Measurements from ENCODE around the gene GCC1. TPM values are rescaled to one million over a fixed set of nuclear protein-coding genes. Genes with fewer than 3 reads are reported as not detected.
"Not testable (repeated sequence)": the region's sequence is repeated elsewhere in the genome, so short reads cannot be mapped to it uniquely, and the experiment has no call there.

The GCC1 gene
- total RNA-seq, 1 donor from 2014 or later: 19.9 TPM

DNA sequence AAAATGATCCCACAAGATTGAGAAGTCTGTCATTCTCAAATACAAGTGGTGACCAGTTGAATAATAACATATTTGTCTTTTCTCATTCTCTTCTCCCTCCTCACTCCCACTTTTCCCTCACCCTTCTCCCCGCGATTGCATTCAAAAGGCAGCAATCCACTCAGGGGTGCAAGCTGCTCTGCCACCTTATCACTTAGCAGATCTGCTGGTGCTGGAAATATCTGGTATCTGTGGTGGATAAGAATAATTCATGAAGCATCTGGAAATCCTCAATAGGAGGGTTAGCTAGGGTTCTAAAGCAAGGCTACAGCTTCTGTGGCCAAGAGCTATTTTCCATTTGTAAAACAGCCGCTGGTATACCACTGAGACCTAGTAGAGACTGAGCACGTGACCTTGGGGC is 43.8 kb downstream of the GCC1 start:
- Mint-ChIP-seq H3K27ac (ENCODE audit: unreplicated experiment) (no peak overlapping the region), H3K4me1 (ENCODE audit: low read depth) (no peaks in the 10 kb centered on the region), H3K9me3 (ENCODE audit: low read depth) (peaks cover 1% of the 10 kb centered on the region), H3K36me3 (ENCODE audit: low read depth) (peaks cover under 1% of the 10 kb centered on the region), H3K4me3 (ENCODE audit: unreplicated experiment) (no peak overlapping the region), H3K27me3 (ENCODE audit: low read depth) (peaks cover 23% of the 10 kb centered on the region)
- DNase-seq (ENCODE audit: low spot score): no peak
- TF ChIP-seq, protein P1, sequence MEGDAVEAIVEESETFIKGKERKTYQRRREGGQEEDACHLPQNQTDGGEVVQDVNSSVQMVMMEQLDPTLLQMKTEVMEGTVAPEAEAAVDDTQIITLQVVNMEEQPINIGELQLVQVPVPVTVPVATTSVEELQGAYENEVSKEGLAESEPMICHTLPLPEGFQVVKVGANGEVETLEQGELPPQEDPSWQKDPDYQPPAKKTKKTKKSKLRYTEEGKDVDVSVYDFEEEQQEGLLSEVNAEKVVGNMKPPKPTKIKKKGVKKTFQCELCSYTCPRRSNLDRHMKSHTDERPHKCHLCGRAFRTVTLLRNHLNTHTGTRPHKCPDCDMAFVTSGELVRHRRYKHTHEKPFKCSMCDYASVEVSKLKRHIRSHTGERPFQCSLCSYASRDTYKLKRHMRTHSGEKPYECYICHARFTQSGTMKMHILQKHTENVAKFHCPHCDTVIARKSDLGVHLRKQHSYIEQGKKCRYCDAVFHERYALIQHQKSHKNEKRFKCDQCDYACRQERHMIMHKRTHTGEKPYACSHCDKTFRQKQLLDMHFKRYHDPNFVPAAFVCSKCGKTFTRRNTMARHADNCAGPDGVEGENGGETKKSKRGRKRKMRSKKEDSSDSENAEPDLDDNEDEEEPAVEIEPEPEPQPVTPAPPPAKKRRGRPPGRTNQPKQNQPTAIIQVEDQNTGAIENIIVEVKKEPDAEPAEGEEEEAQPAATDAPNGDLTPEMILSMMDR (IDR thresholded peaks at IDR 0.05): no peak

DNA sequence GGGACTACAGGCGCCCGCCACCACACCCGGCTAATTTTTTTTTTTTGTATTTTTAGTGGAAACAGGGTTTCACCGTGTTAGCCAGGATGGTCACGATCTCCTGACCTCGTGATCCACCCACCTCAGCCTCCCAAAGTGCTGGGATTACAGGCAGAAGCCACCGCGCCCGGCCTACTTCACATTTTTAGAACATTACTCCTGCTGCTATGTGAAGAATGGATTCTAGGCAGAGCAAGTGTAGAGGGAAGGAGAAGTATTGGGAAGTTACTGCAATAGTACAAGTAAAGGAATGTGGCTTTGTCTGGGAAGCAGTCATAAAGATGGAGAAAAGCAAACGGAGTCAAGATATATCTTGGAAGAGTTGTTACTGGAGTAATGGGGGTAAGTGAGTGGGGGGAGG is 44.9 kb downstream of the GCC1 start:
- not testable (repeated sequence) for H3K36me3 Mint-ChIP-seq (ENCODE audit: low read depth); H3K9me3 Mint-ChIP-seq (ENCODE audit: low read depth); DNase-seq (ENCODE audit: low spot score); H3K4me3 Mint-ChIP-seq (ENCODE audit: unreplicated experiment); H3K27ac Mint-ChIP-seq (ENCODE audit: unreplicated experiment); H3K4me1 Mint-ChIP-seq (ENCODE audit: low read depth)
- peaks cover 30% of the 10 kb centered on the region for H3K27me3 Mint-ChIP-seq (ENCODE audit: low read depth)

DNA sequence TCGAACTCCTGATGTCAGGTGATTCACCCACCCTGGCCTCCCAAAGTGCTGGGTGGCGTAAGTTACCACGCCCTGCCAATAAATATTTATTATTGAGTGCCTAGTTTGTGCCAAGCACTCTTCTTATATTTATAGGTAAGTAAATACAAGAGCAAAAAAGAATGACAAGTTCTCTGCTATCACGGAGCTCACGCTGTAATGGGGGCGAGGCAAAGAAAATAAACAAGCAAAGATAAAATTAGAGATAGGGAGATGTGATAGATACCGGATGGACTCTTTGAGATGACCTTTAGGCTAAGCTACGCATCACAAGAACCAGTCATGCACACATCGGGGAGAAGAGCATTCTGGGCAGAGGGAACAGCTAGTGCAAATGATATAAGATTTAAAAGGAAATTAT is 46.3 kb downstream of the GCC1 start:
- TF ChIP-seq, protein P1 (IDR thresholded peaks at IDR 0.05): no peak
- H3K9me3 Mint-ChIP-seq (ENCODE audit: low read depth): no peaks in the 10 kb centered on the region
- H3K36me3 Mint-ChIP-seq (ENCODE audit: low read depth): no peaks in the 10 kb centered on the region
- H3K4me3 Mint-ChIP-seq (ENCODE audit: unreplicated experiment): no peak overlapping the region
- no peaks in the 10 kb centered on the region for H3K4me1 Mint-ChIP-seq (ENCODE audit: low read depth)
- no peak for DNase-seq (ENCODE audit: low spot score)
- H3K27me3 Mint-ChIP-seq (ENCODE audit: low read depth): peaks cover 39% of the 10 kb centered on the region
- H3K27ac Mint-ChIP-seq (ENCODE audit: unreplicated experiment): no peak overlapping the region

DNA sequence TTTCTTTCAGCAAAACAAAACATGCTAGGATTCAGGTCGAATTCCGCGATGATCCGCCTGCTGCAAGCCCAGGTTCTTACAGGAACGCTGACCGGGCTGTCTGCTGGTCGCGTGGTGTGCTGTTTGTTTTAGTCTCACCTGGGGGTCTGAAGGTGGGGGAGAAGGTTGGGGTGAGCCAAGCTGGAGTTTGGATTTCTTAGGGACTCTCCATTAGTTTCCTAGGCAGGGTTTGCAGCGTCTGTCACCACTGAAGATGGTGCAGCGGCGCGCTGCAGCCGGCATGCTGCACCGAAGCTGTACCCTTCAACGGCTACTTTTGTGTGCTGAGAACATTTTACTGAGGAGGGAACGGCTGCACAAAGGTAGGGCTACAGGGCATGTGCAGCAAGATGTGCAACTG is 48.7 kb downstream of the GCC1 start:
- Mint-ChIP-seq H3K36me3 (ENCODE audit: low read depth) (no peaks in the 10 kb centered on the region), H3K4me3 (ENCODE audit: unreplicated experiment) (no peak overlapping the region), H3K27ac (ENCODE audit: unreplicated experiment) (no peak overlapping the region), H3K4me1 (ENCODE audit: low read depth) (no peaks in the 10 kb centered on the region), H3K9me3 (ENCODE audit: low read depth) (no peaks in the 10 kb centered on the region), H3K27me3 (ENCODE audit: low read depth) (peaks cover 42% of the 10 kb centered on the region)
- no peak for DNase-seq (ENCODE audit: low spot score)
- TF ChIP-seq, protein P1 (IDR thresholded peaks at IDR 0.05): no peak

GRCh38 chr7:127536394-127536691 is 49.1 kb downstream of the GCC1 start:
- Mint-ChIP-seq H3K36me3 (ENCODE audit: low read depth) (no peaks in the 10 kb centered on the region), H3K27me3 (ENCODE audit: low read depth) (peaks cover 42% of the 10 kb centered on the region), H3K4me3 (ENCODE audit: unreplicated experiment) (no peak overlapping the region), H3K4me1 (ENCODE audit: low read depth) (no peaks in the 10 kb centered on the region), H3K27ac (ENCODE audit: unreplicated experiment) (no peak overlapping the region), H3K9me3 (ENCODE audit: low read depth) (no peaks in the 10 kb centered on the region)
- no peak for DNase-seq (ENCODE audit: low spot score)
- TF ChIP-seq, protein P1 (IDR thresholded peaks at IDR 0.05): no peak

- H3K9me3 Mint-ChIP-seq (ENCODE audit: low read depth): peaks cover under 1% of the 10 kb centered on the region
- no peaks in the 10 kb centered on the region for H3K36me3 Mint-ChIP-seq (ENCODE audit: low read depth)
- no peak overlapping the region for H3K4me3 Mint-ChIP-seq (ENCODE audit: unreplicated experiment)
- peaks cover 42% of the 10 kb centered on the region for H3K27me3 Mint-ChIP-seq (ENCODE audit: low read depth)
- TF ChIP-seq, protein P1 (IDR thresholded peaks at IDR 0.05): no peak
- no peaks in the 10 kb centered on the region for H3K4me1 Mint-ChIP-seq (ENCODE audit: low read depth)
- no peak overlapping the region for H3K27ac Mint-ChIP-seq (ENCODE audit: unreplicated experiment)
- DNase-seq (ENCODE audit: low spot score): no peak
Observed at GRCh38 chr7:127535546-127536393, 49.6 kb downstream of the GCC1 start.
